ENCODE measurements around the gene ANKRD37.

GRCh38 chr4:185390941-185391340 is 5.7 kb upstream of the ANKRD37 start:
- TF ChIP-seq EZH2phosphoT487 (IDR thresholded peaks at IDR 0.05; ENCODE audit: borderline replicate concordance) (no peak), CTCF (conservative IDR thresholded peaks at IDR 0.05; ENCODE audit: low read length) (no peak)

Measured in Loucy (cell line).